T-helper 2 cell treated with Interferon-gamma antibody and Interleukin-4, amounts not matched to agents 100 ng/mL and 5 ng/mL, for 36 hours (primary cell): ENCODE data around the gene OST4. TPM values are rescaled to one million over a fixed set of nuclear protein-coding genes. Genes with fewer than 3 reads are reported as not detected.
"Not testable (repeated sequence)": the region's sequence is repeated elsewhere in the genome, so short reads cannot be mapped to it uniquely, and the experiment has no call there.

Experiments
- intact Hi-C: fragments of 100-400 bp; cut with micrococcal nuclease; formaldehyde crosslinking; loops from one replicate; pipeline ENCODE4 v1.15.1; 2023
- total RNA-seq: library from RNA; stranded (reverse); gene quantifications from 2 replicates; pipeline ENCODE4 v1.2.3, GENCODE V29; 2022

The OST4 gene
- total RNA-seq, 1 donor from 2014 or later: 351 TPM

DNA sequence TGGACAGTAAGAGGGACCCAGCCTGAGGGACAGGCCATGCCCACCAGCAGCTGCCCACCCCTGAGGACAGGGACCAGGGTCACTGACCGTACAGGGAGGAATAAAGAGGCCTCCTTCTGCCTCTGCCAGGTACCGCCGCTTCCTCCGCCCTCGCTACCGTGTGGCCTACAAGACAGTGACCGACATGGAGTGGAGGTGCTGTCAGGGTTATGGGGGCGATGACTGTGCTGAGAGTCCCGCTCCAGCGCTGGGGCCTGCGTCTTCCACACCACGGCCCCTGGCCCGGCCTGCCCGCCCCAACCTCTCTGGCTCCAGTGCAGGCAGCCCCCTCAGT is 9.1 kb upstream of the OST4 start:
- intact Hi-C loops: loop anchor here (2.0 kb wide), 1 partner anchor 54 kb away; the partner anchor contains the start of gene PREB

DNA sequence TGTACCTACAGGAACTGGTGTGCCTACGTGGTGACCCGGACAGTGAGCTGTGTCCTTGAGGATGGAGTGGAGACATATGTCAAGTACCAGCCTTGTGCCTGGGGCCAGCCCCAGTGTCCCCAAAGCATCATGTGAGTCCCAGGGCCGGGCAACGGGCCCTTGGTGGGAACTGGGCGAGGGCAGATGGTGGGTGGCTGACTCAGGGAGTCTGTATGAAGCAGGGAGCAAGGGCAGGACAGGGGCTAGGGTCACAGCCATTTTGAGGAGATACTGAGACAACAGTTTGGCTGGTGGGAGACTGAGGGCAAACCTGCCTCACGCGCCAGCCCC is 8.7 kb upstream of the OST4 start:
- intact Hi-C loops: loop anchor here (2.0 kb wide), 1 partner anchor 55 kb away; the partner anchor contains the start of gene PREB

DNA sequence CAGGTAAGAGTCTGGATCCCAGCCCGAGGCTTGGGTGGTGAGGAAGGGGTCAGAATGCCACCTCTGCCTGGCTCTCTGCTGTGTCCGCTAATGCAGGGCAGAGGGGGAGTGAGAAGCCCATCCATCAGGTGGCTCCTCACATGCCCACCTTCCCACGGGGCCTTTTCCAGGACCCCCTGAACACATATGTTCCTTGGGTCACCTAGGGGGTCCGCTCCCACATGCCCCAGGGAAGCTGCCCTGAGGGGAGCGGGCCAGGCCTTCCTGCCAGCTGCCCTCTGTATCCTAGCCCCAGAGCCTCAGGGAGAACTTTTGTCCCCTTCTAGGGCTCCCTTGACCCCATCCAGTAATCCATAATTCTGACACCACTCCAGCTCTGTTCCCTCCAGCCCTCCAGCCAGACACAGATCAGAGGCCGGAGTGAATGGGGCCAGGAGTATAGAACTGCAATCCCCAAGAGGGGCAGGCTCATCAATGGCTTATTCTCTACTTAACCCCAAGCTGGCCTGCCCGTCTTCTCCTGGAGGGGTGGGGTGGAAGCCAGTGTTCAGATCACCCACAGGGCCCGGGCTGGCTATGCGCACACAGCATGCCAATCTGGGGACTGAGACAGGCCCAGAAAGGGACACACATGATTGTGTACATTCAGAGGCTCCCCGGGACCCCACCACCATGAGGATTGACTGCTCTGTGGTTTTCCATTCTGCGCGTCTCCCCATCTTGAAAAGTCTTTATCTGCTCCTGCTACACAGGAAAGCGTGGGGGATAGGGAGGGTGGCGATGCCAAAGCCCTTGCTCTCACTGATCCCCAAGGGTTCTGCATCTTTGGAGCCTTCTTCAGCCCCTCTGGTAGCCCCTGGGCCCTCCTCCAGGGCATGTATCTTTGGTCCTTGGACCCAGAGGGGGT is 8.0 kb upstream of the OST4 start:
- intact Hi-C loops: loop anchor here (2.0 kb wide), 1 partner anchor 55 kb away; the partner anchor contains the start of gene PREB

DNA sequence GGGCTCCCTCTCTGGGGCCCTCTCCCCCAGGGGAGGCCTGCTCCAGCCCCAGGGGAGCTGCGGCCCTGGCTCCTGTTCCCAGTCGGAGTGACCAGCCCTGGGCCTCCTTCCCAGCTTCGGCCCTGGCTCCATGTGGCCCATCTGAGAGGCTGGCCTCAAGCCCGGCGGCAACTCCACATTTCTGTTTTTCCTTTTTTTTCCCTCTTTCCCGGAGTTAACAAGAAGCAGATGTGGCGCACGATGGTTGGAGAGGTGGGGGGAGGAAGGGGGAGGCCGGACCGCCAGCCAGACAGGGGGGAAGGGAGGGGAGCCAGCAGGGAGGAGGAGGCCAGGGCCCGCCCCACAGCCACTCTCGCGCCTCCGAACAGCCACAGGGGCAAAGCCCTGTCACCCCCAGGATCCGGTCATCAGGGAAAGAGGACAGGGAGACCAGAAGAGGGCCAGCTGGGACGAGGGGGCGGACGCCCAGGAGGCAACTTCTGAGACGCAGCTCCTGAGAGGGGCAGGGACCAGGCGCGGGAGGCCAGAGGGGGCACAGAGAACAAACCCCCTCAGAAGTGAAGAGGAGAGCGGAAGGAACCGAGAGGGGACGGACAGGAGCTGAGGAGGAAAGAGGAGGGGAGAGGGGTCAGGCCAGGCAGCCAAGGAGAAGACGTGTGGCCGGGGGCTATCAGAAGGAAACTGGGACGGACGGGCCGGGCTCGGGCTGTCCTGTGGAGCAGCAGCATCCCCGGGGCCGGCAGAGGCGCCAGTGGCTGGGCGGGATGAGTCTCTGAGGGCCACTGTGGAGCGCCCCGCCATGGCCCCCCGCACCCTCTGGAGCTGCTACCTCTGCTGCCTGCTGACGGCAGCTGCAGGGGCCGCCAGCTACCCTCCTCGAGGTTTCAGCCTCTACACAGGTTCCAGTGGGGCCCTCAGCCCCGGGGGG is 7.1 kb upstream of the OST4 start, which contains the start of gene EMILIN1:
Gene EMILIN1 (plus strand): TSS at position 349 of the 928 bp plus-strand sequence. CDS start 451 bp downstream, at position 800.
- intact Hi-C loops: no loop called here

DNA sequence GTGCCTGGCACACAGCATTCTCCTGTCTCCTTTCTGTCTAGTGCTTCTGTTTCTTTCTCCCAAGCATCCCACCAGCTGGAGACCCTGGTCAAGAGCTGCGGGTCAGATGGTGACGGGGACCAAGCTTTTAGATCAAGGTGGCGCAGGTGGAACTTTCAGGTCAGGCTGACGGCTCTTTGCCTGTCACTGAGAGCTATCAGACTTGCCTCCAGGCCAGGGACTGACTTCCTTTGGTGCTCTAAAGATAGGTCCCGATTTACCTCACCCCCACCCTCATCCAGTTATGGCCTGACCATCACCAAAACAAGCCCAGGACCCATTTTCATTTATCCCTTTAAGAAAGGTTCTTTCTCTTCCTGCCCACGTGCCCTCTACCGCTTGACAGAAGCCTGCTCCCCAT is 5.8 kb upstream of the OST4 start:
- intact Hi-C loops: no loop called here

DNA sequence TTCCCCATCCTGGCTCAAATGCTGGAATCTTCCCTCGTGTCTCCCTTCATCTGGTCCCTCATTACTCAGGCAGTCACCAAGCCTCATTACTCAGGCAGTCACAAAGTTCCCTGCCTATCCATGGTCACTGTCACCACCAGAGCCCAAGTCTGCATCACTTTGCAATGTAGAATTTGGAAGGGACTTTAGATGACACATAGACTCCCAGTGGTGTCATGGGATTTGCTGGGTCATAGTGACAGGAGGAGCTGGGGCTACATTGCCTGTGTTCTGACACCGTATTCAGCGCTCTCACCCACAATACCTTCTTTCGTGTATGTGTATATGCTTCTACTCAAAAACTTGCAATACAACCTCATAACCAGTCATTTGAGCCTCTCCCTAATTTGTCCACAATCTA is 4.9 kb upstream of the OST4 start:
- intact Hi-C loops: no loop called here

DNA sequence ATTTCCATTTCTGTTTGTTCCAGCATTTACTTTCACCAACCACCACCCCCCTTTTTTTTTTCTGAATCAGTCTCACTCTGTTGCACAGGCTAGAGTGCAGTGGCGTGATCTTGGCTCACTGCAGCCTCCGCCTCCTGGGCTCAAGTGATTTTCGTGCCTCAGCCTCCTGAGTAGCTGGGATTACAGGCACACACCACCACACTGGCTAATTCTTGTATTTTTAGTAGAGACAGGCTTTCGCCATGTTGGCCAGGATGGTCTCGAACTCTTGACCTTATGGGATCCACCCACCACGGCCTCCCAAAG is 4.1 kb upstream of the OST4 start:
- intact Hi-C loops: not testable (repeated sequence)

DNA sequence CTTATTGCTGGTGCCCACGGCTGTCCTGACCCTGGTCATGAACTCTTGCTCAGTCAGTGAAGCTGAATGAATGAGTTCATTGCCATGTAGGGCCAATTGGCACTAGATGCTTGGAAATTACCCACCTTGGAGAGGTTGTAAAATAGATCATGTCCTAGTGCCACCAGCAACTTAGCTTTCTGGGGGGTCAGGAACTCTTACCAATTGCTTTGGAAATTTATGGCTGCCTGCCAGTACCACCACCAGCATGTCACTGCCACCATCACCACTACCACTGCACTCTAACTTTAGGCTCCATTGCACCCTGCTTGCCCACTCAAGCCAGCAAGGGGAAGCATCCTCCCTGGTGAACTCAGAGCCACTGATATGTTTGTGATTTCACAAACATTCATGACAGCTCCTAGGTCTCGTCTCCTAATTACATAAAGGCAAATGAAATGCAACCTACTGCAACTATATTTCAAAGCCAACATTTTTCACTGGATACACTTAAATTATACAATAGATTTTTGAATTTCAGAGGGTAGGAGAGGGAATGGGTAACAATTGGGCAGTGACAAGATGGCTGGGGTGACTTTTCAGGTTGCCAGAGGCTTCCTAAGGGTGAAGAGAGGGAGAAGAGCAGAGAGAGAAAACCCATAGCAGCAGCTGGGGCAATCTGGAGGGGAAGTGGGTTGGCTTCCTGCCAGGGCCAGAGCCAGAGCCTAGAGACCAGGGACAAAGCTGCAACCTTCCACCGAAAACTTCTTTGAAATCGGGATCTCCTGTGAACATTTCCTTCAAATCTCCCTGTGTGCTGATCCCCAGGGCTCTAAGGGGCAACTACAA is 3.5 kb upstream of the OST4 start:
- intact Hi-C loops: loop anchor here (5.0 kb wide), 1 partner anchor 137 kb away; the partner anchor contains the start of genes ATRAID and SLC5A6

DNA sequence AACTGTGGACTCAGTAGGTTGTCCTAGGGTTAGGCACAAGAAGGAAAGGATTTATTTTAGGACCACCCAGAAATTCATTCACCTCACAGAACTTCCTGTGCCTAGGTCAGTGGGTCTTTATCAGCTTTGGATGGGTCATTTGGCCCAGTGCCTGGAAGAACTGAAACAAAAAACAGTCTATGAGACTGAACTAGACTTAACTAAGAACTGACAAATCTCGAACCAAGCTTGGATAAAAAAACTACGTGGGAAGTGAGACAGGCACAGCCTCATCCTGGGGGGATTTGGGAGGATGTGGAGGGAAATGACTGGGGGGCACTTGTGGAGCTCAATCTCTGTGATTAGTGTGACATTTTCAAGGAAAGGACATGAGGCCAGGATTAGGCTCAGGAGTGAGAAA is 2.3 kb upstream of the OST4 start:
- intact Hi-C loops: loop anchor here (5.0 kb wide), 1 partner anchor 139 kb away; the partner anchor contains the start of genes ATRAID and SLC5A6

DNA sequence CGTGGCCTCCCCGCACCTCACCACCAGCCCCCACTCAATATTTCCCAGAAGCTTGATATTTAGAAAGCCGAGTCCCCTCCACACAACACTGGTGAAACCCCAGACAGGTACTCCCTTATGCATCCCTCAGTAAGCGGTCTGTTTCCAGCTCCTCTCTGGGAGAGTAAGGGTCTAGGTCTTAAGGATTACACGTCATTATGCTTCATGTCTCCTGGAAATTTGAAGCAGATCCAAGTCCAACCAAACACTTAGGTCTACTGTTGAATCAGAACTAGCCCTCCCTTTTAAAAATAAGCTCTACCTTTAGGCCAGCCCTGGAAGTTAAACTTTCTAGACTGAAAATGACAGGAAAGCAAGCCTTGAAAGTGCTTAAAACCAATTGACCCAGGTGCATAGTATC is 1.5 kb upstream of the OST4 start:
- intact Hi-C loops: loop anchor here (5.0 kb wide), 1 partner anchor 139 kb away; the partner anchor contains the start of genes ATRAID and SLC5A6

DNA sequence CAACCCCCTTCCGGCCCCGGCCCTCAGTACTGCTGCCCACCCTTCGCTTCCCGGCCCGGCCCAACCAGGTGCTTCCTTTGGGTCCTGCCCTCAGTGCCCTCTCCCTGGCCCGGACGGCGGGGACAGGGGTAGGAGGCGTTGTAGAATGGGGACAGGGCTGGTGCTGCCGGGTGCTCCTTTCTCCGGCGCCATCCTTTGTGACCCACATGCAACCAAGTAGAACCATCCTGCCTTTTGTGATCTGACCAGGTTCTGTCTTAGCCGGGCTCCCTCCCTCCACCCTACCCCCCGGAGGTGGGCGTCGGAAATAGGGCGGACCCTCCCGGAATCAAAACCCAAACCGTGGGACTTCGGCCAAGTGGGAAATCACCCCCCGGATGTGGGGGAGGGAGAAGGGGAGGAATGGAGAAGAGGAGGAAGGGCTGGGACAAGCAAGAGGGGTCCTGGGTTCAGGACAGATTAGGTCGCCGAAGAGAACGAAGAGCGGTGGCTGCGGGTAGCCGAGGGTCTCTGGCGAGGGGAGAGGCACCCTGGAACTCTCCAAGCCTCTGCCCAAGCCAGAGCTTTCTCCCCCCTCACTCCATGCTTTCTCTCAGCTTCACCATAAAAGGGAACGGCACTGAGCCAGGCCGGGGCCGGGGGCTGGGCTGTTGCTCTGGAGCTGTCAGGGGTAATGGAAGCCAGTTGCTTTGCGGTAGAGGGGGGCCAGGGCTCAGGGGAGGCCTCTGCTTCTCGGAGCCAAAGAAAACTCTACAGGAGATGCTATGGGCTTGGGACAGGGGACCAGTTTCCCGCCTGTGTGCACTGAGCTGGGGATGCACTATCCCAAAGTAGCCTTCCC is 756 bp upstream of the OST4 start:
- intact Hi-C loops: loop anchor here (1.0 to 5.0 kb wide), 5 partner anchors 9 to 140 kb away; partner anchors contain the start of genes AGBL5, ATRAID, KHK and SLC5A6

DNA sequence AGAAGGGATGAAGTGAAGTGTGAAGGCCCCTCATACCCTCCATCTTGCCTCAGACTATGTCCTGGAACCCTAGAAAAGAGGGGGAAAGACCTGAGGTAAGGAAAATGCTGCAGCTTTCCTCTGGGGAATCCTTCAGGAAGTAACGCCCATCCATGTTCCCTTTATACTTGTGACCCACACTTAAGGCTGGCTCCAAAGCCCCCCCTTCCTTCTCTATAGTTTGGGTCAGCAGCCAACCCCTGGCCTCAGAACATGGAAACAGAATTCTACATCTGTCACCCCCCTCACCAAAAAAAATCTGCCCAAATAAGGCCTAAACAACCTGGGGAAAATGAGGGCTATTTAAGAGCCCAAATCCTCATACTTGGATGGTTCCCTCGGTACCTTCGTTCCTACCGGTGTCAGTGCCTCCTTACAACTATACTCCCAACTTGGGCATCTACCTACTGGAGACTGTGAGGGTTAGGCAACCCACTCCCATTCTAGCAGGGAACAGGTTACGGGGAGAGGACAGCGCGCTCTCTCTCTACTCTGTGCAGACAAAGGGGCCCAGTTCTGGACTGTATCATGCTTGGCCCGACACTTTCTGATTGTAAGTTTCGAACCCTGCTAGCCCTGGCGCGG is 689 bp downstream of the OST4 start:
- intact Hi-C loops: loop anchor here (1.0 to 5.0 kb wide), 5 partner anchors 11 to 142 kb away; partner anchors contain the start of genes AGBL5, ATRAID, KHK and SLC5A6

DNA sequence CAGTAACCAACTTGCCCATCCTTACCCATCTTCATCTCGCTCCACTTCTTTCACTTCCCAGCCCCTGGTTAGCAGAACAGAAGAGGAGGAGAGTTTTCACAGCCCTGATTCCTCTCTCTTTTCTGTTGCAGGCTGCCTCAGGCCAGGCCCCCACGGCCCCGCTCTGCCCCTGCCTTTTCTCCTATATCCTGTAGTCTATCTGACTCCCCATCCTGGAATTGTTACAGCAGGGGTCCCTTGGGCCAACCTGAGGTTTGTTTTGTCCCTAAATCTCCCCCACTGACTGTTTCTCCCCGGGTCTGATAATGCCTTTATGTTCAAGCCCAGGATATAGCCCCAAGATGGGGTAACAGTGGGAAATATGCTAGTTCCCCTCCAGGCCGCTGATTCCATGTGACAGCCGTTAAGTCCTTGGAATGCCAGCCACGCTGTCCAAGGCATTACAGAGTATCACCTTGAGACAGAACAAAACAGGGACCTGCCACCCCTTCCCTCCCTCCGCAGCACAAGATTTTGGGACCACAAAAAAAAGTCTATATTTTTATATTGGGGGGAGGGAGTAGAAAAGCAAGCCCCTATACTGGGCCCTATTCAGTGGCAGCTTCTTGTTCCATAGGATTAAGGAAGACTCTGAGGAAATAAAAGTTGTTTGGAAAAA is 1.4 kb downstream of the OST4 start:
- intact Hi-C loops: loop anchor here (5.0 kb wide), 1 partner anchor 142 kb away; the partner anchor contains the start of genes ATRAID and SLC5A6

DNA sequence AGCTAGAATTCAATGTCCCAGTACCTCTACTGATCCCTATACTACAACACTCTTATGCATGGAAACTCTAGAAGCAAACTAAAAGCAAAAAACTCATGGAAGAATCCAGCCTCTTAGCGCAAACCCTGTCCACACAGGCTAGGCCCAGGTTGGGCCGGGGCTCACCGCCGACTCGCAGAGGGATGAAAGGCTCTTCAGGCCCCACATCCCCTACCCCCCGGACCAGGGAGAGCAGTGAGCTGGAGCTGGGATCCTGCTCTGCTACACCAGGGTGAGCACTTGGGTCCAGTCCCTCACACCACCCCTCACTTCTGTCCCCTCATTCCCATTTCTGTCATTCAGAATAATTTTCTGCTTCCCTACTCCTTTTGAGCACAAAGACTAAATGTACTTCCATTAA is 2.0 kb downstream of the OST4 start:
- intact Hi-C loops: no loop called here

DNA sequence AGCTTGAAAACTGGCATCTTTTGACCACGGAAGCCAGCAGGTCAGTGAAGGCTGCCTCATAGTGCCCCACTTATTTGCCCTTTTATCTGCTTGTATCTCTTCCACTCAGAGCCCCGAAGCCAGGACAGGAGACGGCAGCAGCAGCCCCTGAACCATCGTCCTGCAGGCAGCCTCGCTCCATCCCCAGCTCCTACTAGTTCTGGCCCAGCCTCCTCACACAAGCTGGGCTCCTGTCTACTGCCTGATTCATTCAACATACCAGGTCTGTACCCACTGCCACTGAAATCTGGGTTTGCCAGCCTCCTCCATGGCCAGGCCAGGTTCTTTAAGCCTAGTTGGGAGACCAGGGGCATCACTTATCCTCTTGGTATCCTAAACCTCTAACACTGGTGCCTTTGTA is 4.1 kb downstream of the OST4 start:
- intact Hi-C loops: no loop called here

DNA sequence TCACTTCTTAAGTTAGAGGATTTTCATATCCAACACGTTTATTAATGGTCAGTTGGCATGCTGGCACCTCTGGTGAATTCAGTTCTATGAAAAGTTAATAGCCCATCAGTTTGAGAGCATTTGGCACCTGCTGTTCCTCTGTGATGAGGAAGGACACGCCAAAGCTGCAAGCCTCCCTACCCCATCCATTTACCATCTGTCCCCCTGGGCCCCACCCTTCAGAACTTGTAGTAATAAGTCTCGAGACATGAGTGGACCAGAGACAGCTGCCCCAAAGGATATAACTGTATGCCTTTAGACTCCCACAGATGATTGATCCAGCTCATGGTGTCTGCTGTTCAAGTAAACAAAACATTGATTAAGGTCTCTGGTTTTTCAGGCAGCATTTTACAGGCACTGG is 6.3 kb downstream of the OST4 start:
- intact Hi-C loops: no loop called here

DNA sequence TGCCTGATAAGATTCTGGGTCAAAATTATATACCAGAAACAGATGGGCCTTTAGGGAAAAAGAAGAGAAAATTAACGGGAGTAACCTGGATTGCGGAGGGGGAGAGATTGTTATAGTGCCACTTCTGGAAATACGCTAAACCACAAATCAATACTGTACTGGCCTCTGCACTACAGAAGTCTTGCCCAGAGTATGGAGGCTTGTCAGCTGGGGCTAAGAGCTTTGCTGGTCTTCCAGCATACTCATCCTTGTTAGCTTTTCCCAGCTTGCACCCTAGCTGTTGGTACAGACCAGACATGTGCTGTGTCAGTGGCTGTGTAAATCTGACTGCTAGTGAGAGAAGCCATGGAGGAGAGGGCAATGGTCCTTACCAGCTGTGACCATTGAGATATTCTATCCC is 11.1 kb downstream of the OST4 start:
- intact Hi-C loops: no loop called here

DNA sequence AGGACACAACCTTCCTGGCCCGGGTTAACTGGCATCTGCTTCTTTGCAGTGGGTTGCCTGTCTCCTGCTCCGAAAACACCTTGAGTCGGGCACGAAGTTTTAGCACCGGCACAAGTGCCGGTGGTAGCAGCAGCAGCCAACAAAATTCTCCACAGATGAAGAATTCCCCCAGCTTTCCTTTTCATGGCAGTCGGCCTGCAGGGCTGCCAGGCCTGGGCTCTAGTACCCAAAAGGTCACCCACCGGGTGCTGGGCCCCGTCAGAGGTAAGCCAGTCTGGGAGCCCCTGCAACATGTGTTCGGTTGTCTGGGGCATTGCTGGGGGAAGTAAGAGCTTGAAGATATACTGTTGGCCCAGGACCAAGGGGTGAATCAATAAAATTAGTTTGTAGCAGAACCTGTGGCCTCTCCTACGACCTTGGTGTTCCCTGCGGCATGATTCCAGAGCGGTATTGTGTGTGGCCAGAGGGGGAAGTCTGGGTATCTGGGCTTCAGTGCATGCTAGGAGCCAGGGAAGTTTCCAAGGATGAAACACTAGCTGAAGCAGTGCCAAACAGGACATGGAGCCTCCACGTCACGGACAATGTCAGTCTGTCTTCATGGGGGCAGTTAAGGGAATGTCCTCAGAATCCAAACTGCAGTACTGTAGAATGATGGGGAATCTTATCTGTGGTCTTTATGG is 12.2 kb downstream of the OST4 start:
- intact Hi-C loops: no loop called here
